ENCODE measurements around the gene TBX18. TPM values are rescaled to one million over a fixed set of nuclear protein-coding genes. Genes with fewer than 3 reads are reported as not detected.
A peak's percentile ranks its signal among the peaks of the same experiment; 100 is the strongest.

TBX18 gene
- total RNA-seq, 1 donor from 2014 or later: 9.1 TPM

DNA sequence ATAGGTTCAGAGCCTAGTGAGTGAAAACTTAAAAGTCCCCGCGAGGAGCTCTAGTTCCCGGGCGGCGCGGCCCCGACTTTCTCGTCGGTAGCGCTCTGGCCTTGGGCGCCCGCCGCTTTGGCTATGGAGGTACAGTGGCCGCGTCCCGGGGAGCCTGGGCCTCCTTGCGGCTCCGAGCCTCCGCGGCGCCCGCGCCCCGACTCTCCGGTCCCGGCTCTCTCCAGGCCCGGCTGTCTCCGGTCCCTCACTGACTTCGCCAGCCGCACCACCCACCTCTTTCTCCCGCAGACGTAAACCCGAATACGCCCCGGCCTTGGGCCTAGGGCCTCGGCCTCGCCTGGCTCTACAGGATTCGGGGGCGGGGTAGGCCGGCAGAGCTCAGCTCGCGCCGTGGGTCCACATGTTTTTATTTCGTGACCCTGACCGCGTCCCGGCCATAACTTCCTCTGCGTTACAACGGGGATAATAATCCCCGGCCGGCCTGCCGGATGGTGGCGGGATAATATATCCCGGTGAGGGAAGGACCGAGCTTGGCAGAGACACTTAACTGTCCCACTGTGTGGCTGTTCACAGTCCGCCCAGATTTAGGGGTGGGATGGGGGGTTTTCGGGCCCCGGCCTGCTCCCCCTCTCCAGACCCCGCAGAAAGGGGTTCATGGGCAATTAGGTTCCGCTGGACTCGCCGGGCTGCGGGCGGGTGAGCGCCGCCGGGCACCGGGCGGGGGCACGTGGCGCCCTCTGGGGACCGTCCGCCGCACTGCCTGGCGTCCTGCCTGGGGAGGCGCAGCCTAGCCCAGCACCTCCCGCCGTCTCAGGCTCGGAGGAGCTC is 10.0 kb upstream of the TBX18 start:
- Mint-ChIP-seq H3K36me3 (ENCODE audit: low read depth) (peaks cover 1% of the 10 kb centered on the region), H3K4me1 (ENCODE audit: low read depth) (peaks cover 13% of the 10 kb centered on the region), H3K9me3 (ENCODE audit: low read depth) (no peaks in the 10 kb centered on the region), H3K27me3 (ENCODE audit: low read depth) (peaks cover 77% of the 10 kb centered on the region), H3K4me3 (ENCODE audit: unreplicated experiment) (peak overlapping the region; percentile 74), H3K27ac (ENCODE audit: unreplicated experiment) (no peak overlapping the region)
- TF ChIP-seq, protein P1, sequence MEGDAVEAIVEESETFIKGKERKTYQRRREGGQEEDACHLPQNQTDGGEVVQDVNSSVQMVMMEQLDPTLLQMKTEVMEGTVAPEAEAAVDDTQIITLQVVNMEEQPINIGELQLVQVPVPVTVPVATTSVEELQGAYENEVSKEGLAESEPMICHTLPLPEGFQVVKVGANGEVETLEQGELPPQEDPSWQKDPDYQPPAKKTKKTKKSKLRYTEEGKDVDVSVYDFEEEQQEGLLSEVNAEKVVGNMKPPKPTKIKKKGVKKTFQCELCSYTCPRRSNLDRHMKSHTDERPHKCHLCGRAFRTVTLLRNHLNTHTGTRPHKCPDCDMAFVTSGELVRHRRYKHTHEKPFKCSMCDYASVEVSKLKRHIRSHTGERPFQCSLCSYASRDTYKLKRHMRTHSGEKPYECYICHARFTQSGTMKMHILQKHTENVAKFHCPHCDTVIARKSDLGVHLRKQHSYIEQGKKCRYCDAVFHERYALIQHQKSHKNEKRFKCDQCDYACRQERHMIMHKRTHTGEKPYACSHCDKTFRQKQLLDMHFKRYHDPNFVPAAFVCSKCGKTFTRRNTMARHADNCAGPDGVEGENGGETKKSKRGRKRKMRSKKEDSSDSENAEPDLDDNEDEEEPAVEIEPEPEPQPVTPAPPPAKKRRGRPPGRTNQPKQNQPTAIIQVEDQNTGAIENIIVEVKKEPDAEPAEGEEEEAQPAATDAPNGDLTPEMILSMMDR (IDR thresholded peaks at IDR 0.05): peak; percentile 94
- DNase-seq (ENCODE audit: low spot score): no peak

DNA sequence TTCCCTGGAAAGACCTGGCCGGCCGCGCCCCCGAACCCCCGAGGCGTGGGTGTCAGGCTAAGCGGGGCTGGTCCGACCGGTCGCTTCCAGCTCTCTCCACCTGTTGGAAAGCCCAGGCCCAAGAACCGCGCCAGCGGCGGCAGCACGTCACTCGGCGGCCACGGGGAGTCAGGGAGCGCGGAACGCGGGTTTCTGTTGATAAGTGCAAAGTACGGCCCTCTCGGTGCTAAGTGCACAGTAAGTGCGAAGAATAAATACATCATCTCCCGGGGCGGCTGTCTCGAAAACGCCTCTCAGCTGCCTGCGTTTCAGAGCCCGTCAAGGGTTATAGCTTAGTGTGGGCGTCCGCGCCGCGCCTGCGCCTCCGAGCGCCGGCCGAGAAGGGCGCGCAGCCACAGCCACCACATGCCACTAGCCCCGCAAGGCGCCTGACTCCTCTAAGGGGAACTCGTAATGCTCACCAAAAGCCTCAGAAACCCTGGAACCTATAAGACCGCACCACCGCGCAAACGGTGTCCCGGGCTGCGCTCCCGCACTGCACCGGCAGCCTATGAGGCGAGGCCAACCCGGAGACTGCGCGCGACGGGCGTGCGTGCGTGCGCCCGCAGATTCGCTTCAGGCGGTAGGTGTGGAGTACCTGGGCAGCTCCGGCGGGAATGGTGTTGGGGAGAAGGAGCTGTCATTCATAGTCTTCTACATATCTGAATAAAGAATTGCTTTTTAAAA is 9.2 kb upstream of the TBX18 start:
- H3K27me3 Mint-ChIP-seq (ENCODE audit: low read depth): peaks cover 75% of the 10 kb centered on the region
- peak overlapping the region; percentile 74 for H3K4me3 Mint-ChIP-seq (ENCODE audit: unreplicated experiment)
- H3K27ac Mint-ChIP-seq (ENCODE audit: unreplicated experiment): no peak overlapping the region
- TF ChIP-seq, protein P1 (IDR thresholded peaks at IDR 0.05): no peak
- DNase-seq (ENCODE audit: low spot score): no peak
- peaks cover 1% of the 10 kb centered on the region for H3K36me3 Mint-ChIP-seq (ENCODE audit: low read depth)
- no peaks in the 10 kb centered on the region for H3K9me3 Mint-ChIP-seq (ENCODE audit: low read depth)
- peaks cover 16% of the 10 kb centered on the region for H3K4me1 Mint-ChIP-seq (ENCODE audit: low read depth)

DNA sequence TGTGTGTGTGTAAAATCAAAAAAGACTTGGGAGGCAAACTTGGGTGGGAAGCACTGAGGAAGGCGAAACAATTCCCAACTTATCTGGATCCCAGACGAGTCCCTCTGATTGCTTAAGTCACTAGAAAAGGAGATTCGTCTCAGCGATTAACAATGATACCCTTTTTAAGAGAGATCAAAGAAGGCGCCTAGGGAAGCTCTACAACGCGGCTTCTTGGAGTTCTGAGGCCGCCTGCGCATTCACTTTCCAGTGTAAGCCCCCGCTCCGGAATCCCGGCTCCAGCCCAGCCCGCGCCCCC is 8.7 kb upstream of the TBX18 start:
- Mint-ChIP-seq H3K27ac (ENCODE audit: unreplicated experiment) (no peak overlapping the region), H3K4me3 (ENCODE audit: unreplicated experiment) (no peak overlapping the region), H3K36me3 (ENCODE audit: low read depth) (peaks cover 3% of the 10 kb centered on the region), H3K27me3 (ENCODE audit: low read depth) (peaks cover 76% of the 10 kb centered on the region), H3K9me3 (ENCODE audit: low read depth) (no peaks in the 10 kb centered on the region), H3K4me1 (ENCODE audit: low read depth) (peaks cover 19% of the 10 kb centered on the region)
- no peak for DNase-seq (ENCODE audit: low spot score)
- TF ChIP-seq, protein P1 (IDR thresholded peaks at IDR 0.05): no peak

DNA sequence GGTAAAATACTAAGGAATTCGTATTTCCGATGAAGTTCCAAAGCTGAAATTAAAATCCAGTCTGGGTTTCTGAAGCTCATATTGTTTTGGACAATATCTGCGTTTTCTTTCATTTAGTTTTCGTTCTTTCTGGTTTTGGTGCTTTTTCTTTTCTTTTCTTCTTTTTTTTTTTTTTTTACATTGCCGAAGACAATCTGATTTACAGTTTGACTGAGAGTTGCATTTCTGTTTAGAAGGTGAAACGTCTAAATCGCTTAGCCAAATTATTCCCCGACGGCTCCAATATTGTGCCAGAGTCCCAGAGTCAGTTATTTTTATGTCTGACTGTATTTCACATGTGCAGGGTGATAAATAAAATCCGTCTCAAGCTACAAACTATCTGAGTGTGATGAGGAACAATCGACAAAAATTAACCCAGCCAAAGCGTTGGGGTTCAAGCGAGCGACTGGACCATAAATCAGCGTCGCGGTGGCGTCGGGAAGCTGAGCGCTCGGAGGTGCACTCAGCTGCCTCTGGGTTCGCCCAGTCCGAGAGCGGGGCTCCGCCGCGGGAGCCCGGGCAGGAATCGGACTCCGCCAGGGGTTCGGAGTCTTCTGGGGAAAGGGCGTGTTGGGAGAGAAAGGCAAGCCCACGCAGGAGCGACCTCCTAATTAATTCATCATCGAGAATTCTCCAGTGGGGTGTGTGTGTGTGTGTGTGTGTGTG is 8.2 kb upstream of the TBX18 start:
- DNase-seq (ENCODE audit: low spot score): no peak
- Mint-ChIP-seq H3K9me3 (ENCODE audit: low read depth) (no peaks in the 10 kb centered on the region), H3K4me3 (ENCODE audit: unreplicated experiment) (peak overlapping the region; percentile 22), H3K36me3 (ENCODE audit: low read depth) (peaks cover 3% of the 10 kb centered on the region), H3K27me3 (ENCODE audit: low read depth) (peaks cover 76% of the 10 kb centered on the region), H3K27ac (ENCODE audit: unreplicated experiment) (no peak overlapping the region), H3K4me1 (ENCODE audit: low read depth) (peaks cover 19% of the 10 kb centered on the region)
- TF ChIP-seq, protein P1 (IDR thresholded peaks at IDR 0.05): no peak

DNA sequence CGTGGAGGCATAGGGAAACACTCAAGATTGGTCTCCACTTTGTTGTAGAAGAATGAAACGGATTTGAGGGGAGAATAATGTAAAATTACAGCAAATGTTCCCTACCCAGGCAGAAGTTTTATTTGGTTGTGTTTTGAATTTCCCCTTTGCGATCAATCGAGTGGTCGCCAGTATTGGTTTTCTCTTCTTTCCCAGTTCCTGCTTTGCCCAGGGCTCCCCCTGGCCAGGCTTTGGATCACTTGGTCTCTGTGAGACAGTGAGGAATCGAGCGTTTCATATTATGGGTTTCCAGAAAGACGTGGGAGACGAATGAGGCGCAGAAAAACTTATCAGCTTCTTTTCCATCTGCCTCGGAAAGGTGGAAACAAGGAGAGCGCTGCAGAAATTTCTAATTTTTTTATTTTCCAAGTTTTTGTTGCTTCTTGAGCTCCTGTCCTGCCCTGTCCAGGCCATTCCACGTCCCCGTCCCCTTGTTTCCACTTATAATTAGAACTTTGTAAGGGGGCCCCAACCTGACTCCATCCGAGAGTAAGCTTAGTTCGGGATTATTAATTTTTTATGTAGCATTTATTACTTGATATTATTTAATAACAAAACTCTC is 7.5 kb upstream of the TBX18 start:
- peaks cover 3% of the 10 kb centered on the region for H3K36me3 Mint-ChIP-seq (ENCODE audit: low read depth)
- peaks cover 19% of the 10 kb centered on the region for H3K4me1 Mint-ChIP-seq (ENCODE audit: low read depth)
- H3K27me3 Mint-ChIP-seq (ENCODE audit: low read depth): peaks cover 77% of the 10 kb centered on the region
- no peak overlapping the region for H3K4me3 Mint-ChIP-seq (ENCODE audit: unreplicated experiment)
- no peak overlapping the region for H3K27ac Mint-ChIP-seq (ENCODE audit: unreplicated experiment)
- no peak for DNase-seq (ENCODE audit: low spot score)
- no peaks in the 10 kb centered on the region for H3K9me3 Mint-ChIP-seq (ENCODE audit: low read depth)
- TF ChIP-seq, protein P1 (IDR thresholded peaks at IDR 0.05): no peak

Measured in chondrocyte (in vitro differentiated cells).